Transverse colon (tissue), 4 donors: ENCODE measurements around the gene BID.

Experiments
- CTCF ChIP-seq, 5 experiments: fragments of 200-600 bp in 3 of 5; fragments of 450-650 bp in 2 of 5; sonication (generic) in 3 of 5; IDR thresholded peaks; 1 replicate in 2 of 5; 2 replicates in 3 of 5; pipeline ENCODE4 v1.5.1; 2016 to 2017; ENCODE audit warnings: antibody characterized with exemption in 5 of 5, inconsistent platforms in 3 of 5, mild to moderate bottlenecking in 2 of 5, moderate library complexity in 1 of 5
- EP300 ChIP-seq: sonication (generic); formaldehyde crosslinking; IDR thresholded peaks from one replicate; pipeline ENCODE4 v1.6.1; 2017; ENCODE audit warnings: antibody characterized with exemption, low read depth
- POLR2A ChIP-seq: fragments of 450-650 bp; IDR thresholded peaks from one replicate; pipeline ENCODE4 v1.6.1; 2016; ENCODE audit warnings: antibody characterized with exemption, mild to moderate bottlenecking, moderate library complexity
- POLR2AphosphoS5 ChIP-seq, 3 donors: sonication (generic); formaldehyde crosslinking; IDR thresholded peaks; one replicate each; pipeline ENCODE4 v1.6.1; 2016; ENCODE audit warnings: antibody characterized with exemption in 3 of 3

- TF ChIP-seq CTCF (IDR thresholded peaks at IDR 0.05) (no peak), POLR2A (no peak), POLR2AphosphoS5 (IDR thresholded peaks at IDR 0.05) (no peak), EP300 (no peak)
Measured at GRCh38 chr22:17781319-17782031, 7.2 kb upstream of the BID start.
